Ovary (tissue), 9 donors: Measurements from ENCODE around the gene RPSA. TPM values are rescaled to one million over a fixed set of nuclear protein-coding genes. Genes with fewer than 3 reads are reported as not detected.

Source experiments
- DNase-seq, 5 donors: peaks; one replicate each; pipeline ENCODE4 v3.0.0-alpha.2; 2019 to 2020
- H3K27ac ChIP-seq, 2 donors: fragments of 200-600 bp; one replicate each; pipeline versions ENCODE4 v1.5.1 to v1.8.0; 2019 to 2022
- H3K27me3 ChIP-seq: fragments of 200-600 bp; one replicate; pipeline ENCODE4 v1.8.0; 2022
- H3K36me3 ChIP-seq: fragments of 200-600 bp; sonication (generic); one replicate; pipeline ENCODE4 v1.5.1; 2019
- H3K4me1 ChIP-seq: one replicate; pipeline ENCODE4 v1.8.1; 2013; ENCODE audit warnings: mild to moderate bottlenecking, moderate library complexity; ENCODE audit not compliant: insufficient read depth
- H3K4me3 ChIP-seq: fragments of 200-600 bp; sonication (generic); one replicate; pipeline ENCODE4 v1.5.1; 2017
- H3K9me3 ChIP-seq, 2 donors: fragments of 200-600 bp in 1 of 2; sonication (generic) in 1 of 2; one replicate each; pipeline versions ENCODE4 v1.5.1 to v1.8.1; 2013 to 2019; ENCODE audit warnings: mild to moderate bottlenecking in 1 of 2, moderate library complexity in 1 of 2
- EP300 ChIP-seq: sonication (generic); formaldehyde crosslinking; IDR thresholded peaks from one replicate; pipeline ENCODE4 v1.6.1; 2017; ENCODE audit warnings: antibody characterized with exemption
- POLR2A ChIP-seq: fragments of 450-650 bp; IDR thresholded peaks from one replicate; pipeline ENCODE4 v1.6.1; 2017; ENCODE audit warnings: antibody characterized with exemption, mild to moderate bottlenecking, moderate library complexity
- WGBS, 3 donors: extraction: QIAGEN DNeasy Blood & Tissue Kit in 1 of 3; methylation state at CpG; one replicate each; pipeline versions ENCODE4 v1.1.5 to v1.1.7; 2013 to 2017; 5-methylcytosine and 5-hydroxymethylcytosine counted together
- intact Hi-C, 4 donors: fragments of 100-400 bp; cut with DNase I; formaldehyde crosslinking; loops; one replicate each; pipeline versions ENCODE4 v1.11.0 to v1.15.1; 2022 to 2023
- polyA plus RNA-seq, 2 donors: library from polyadenylated mRNA; stranded (reverse); fragments of 200-250 nt in 1 of 2; fragments of 350-450 nt in 1 of 2; fragmentation: Illumina TruSeq in 1 of 2; extraction: RNeasy Lipid Tissue Mini Kit (QIAGEN cat#74804) in 1 of 2; gene quantifications; one replicate each; pipeline ENCODE4 v1.2.3, GENCODE V29; 2013 to 2014
- total RNA-seq, 7 donors: library from RNA; depleted of rRNA in 2 of 7; stranded (reverse); fragments of >200 nt in 2 of 7; fragmentation: NEBNext Ultra II Directional in 3 of 7; extraction: Animal tissue kit (Norgen Biotek cat#: 25700) in 3 of 7; gene quantifications; one replicate each; pipeline versions ENCODE4 v1.1.0 to v1.2.4, GENCODE V29; 2016 to 2023
- TF ChIP-seq, protein P1 (sequence below), 3 donors: fragments of 450-650 bp in 2 of 3; fragments of 200-600 bp in 1 of 3; IDR thresholded peaks; one replicate each; pipeline versions ENCODE4 v1.5.1 to v1.8.0; 2016 to 2022; ENCODE audit warnings: antibody characterized with exemption in 3 of 3, mild to moderate bottlenecking in 1 of 3
- donor health status: DM: no; HTN: no; CAD: no; lungs with moderate emphysema.
- donor health status: DM: no; HTN: no; CAD: no.
- donor health status: Bipolar disorder and iron deficiency.
- donor health status: DM: yes; HTN: yes; CAD: no.
- donor health status: DM: no; HTN: no; CAD: no.
- donor health status: DM: yes; HTN: yes; CAD: no.

Gene RPSA
- total and polyA plus RNA-seq, 9 donors: 1,337 to 2,779 (median 1,695) TPM

DNA sequence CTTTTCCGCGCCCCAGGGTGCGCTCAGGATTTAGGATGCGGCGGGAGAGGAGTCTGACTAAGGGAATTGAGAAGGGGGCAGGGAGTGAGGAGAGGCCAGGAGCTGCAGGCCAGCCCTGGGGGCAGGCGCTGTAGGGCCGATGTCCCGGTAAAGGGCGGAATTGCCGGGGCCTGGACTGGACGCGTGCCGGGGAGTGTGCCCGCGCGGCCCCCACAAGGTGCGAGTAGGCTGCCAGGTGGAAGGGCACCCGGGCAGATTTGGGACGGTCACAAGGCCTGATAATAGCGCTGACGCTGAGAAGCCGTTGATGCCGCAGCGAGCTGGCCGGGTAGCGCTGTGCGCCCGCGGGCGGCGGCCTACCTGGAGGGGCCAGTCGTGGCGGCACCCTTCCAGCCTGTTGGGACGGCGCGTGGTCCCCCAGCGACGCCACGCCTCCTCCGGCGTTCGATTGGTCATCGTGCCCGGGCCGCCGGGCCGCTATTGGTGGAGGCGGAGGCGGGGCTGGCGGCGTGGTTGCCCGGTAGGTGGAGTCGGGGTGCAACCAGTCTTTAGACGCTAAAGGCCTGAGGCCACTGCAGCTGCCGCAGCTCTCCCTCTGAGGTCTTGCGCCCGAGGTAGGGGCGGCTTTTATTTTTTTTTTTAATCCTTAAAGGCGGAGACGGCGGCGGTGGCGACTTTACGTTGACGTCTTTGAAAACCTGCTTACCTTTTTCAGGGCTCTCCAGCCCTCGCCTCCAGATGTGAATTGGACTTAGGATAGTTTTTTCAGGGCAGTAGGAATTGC, 22.4 kb upstream of the RPSA start:
- 0 to 1% (median 0%) methylated on average over 65 to 66 of the region's 66 CpGs for WGBS, 3 donors
- peaks cover 10% of the 10 kb centered on the region for H3K4me1 ChIP-seq
- peak; percentile 95 to 98 (median 96) for DNase-seq
- TF ChIP-seq, protein P1, sequence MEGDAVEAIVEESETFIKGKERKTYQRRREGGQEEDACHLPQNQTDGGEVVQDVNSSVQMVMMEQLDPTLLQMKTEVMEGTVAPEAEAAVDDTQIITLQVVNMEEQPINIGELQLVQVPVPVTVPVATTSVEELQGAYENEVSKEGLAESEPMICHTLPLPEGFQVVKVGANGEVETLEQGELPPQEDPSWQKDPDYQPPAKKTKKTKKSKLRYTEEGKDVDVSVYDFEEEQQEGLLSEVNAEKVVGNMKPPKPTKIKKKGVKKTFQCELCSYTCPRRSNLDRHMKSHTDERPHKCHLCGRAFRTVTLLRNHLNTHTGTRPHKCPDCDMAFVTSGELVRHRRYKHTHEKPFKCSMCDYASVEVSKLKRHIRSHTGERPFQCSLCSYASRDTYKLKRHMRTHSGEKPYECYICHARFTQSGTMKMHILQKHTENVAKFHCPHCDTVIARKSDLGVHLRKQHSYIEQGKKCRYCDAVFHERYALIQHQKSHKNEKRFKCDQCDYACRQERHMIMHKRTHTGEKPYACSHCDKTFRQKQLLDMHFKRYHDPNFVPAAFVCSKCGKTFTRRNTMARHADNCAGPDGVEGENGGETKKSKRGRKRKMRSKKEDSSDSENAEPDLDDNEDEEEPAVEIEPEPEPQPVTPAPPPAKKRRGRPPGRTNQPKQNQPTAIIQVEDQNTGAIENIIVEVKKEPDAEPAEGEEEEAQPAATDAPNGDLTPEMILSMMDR (IDR thresholded peaks at IDR 0.05): peak in 1 of 3 donors; percentile 43
- peak; percentile 64 for TF ChIP-seq POLR2A
- TF ChIP-seq EP300: no peak
- H3K27ac ChIP-seq: peak overlapping the region; percentile 88 to 91
- H3K4me3 ChIP-seq: peak overlapping the region; percentile 93
- intact Hi-C loops: loop anchor here in 2 of 4 donors (1.0 to 10.0 kb wide), 2 partner anchors 22 to 939 kb away; partner anchors contain the start of gene RPSA (in 1 of the 2)
- no peaks in the 10 kb centered on the region for H3K9me3 ChIP-seq
- no peaks in the 10 kb centered on the region for H3K27me3 ChIP-seq
- no peaks in the 10 kb centered on the region for H3K36me3 ChIP-seq

DNA sequence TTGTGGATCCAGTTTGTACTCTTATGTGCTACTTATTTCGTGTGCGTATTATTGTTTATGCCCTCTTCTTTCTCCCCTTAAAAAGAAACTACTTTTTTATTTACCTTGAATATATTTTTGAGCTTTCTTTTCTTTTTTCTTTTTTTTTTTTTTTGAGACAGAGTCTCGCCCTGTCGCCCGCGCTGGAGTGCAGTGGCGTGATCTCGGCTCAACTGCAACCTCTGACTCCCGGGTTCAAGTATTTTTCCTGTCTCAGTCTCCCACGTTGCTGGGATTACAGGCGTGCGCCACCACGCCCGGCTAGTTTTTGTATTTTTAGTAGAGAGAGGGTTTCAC, 21.9 kb upstream of the RPSA start:
- Histone ChIP-seq H3K36me3 (no peaks in the 10 kb centered on the region), H3K27me3 (no peaks in the 10 kb centered on the region), H3K9me3 (no peaks in the 10 kb centered on the region), H3K27ac (peak overlapping the region in 1 of 2 donors; percentile 91), H3K4me3 (peak overlapping the region; percentile 93), H3K4me1 (peaks cover 10% of the 10 kb centered on the region)
- WGBS, 3 donors: 32 to 49% (median 35%) methylated on average over 14 of the region's 14 CpGs
- no peak for DNase-seq
- intact Hi-C loops: loop anchor here in 1 of 4 donors (10.0 kb wide), 1 partner anchor 940 kb away; no protein-coding TSS in a partner anchor
- no peak for TF ChIP-seq POLR2A
- no peak for TF ChIP-seq EP300
- TF ChIP-seq, protein P1 (IDR thresholded peaks at IDR 0.05): no peak

- Histone ChIP-seq H3K27ac (no peak overlapping the region), H3K4me1 (peaks cover 10% of the 10 kb centered on the region), H3K36me3 (no peaks in the 10 kb centered on the region), H3K4me3 (no peak overlapping the region), H3K9me3 (no peaks in the 10 kb centered on the region), H3K27me3 (no peaks in the 10 kb centered on the region)
- DNase-seq: no peak
- 53 to 61% (median 54%) methylated on average over 9 of the region's 9 CpGs for WGBS, 3 donors
- intact Hi-C loops: loop anchor here in 1 of 4 donors (10.0 kb wide), 1 partner anchor 941 kb away; no protein-coding TSS in a partner anchor
- TF ChIP-seq POLR2A: no peak
- no peak for TF ChIP-seq EP300
- TF ChIP-seq, protein P1 (IDR thresholded peaks at IDR 0.05): no peak
Measured at GRCh38 chr3:39385456-39386090, 20.9 kb upstream of the RPSA start.

DNA sequence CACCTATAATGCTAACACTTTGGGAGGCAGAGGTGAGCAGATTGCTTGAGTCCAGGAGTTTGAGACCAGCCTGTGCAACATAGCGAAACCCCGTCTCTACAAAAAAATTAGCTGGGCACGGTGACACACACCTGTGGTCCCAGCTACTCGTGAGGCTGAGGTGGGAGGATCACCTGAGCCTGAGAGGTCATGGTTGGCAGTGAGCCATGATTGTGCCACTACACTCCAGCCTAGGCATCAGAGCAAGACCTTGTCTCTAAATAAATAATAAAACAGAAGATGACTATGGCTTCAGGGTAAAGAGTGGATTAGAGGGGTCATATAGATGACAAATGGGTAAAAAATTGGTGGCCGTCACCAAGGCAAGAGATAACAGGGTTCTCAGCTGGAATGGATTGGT, 20.2 kb upstream of the RPSA start:
- WGBS, 3 donors: 73 to 74% (median 73%) methylated on average over 5 of the region's 5 CpGs
- H3K4me1 ChIP-seq: peaks cover 10% of the 10 kb centered on the region
- H3K27me3 ChIP-seq: no peaks in the 10 kb centered on the region
- H3K36me3 ChIP-seq: no peaks in the 10 kb centered on the region
- no peaks in the 10 kb centered on the region for H3K9me3 ChIP-seq
- no peak overlapping the region for H3K4me3 ChIP-seq
- no peak overlapping the region for H3K27ac ChIP-seq
- intact Hi-C loops: loop anchor here in 1 of 4 donors (10.0 kb wide), 1 partner anchor 942 kb away; no protein-coding TSS in a partner anchor
- TF ChIP-seq, protein P1 (IDR thresholded peaks at IDR 0.05): no peak
- TF ChIP-seq POLR2A (no peak), EP300 (no peak)
- DNase-seq: no peak
